ENCODE results near the gene C1QTNF1.

C1QTNF1 gene

DNA sequence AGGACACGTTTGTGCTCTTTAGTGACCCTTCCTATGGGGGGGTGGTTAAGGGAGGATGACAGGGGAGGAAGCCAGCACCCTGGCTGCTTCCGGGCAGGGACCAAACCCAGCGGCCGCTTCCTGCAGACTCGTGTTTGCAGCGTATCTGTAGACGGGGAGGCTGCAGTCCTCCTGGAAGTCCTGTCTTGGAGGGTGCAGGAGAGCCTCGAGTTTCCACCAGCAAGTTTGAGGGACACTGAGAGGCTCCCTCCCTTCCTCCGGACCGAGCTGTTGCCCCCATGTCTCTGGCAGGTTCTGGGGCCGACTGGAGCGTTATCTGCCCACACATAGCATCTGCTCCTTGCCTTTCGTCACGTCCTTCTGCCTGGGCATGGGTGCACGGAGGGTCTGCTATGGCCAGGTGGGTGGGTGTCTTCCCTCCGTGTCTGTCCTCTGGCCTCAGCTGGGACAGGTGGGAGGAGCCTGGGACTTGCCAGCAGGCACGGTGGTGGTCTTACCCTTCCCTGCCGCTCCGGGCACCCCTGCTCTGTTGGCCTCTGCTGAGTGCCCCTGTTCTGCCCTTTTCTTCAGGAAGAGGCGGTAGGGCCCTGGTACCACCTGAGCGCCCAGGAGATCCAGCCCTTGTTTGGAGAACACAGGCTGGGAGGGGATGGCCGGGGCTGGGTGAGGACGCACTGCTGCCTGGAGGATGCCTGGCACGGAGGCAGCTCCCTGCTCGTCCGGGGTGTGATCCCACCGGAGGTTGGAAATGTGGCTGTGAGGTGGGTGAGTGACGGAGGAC, 59.4 kb downstream of the C1QTNF1 start:
- ChIA-PET CTCF (interaction anchor here (1.0 to 10.9 kb wide), 20 partner anchors 10 to 318 kb away, joined by 3 to 473 read pairs (median 8); partner anchors contain the start of gene ENGASE), POLR2A (no interaction called here)
- DNase-seq (ENCODE audit: low read depth, low spot score), result no peak
- TF ChIP-seq, protein P1, sequence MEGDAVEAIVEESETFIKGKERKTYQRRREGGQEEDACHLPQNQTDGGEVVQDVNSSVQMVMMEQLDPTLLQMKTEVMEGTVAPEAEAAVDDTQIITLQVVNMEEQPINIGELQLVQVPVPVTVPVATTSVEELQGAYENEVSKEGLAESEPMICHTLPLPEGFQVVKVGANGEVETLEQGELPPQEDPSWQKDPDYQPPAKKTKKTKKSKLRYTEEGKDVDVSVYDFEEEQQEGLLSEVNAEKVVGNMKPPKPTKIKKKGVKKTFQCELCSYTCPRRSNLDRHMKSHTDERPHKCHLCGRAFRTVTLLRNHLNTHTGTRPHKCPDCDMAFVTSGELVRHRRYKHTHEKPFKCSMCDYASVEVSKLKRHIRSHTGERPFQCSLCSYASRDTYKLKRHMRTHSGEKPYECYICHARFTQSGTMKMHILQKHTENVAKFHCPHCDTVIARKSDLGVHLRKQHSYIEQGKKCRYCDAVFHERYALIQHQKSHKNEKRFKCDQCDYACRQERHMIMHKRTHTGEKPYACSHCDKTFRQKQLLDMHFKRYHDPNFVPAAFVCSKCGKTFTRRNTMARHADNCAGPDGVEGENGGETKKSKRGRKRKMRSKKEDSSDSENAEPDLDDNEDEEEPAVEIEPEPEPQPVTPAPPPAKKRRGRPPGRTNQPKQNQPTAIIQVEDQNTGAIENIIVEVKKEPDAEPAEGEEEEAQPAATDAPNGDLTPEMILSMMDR (IDR thresholded peaks at IDR 0.05; ENCODE audit: insufficient read depth, low read length, missing control alignments), result no peak
- no peak overlapping the region for H3K4me3 ChIP-seq (ENCODE audit: low read depth, low read length)

DNA sequence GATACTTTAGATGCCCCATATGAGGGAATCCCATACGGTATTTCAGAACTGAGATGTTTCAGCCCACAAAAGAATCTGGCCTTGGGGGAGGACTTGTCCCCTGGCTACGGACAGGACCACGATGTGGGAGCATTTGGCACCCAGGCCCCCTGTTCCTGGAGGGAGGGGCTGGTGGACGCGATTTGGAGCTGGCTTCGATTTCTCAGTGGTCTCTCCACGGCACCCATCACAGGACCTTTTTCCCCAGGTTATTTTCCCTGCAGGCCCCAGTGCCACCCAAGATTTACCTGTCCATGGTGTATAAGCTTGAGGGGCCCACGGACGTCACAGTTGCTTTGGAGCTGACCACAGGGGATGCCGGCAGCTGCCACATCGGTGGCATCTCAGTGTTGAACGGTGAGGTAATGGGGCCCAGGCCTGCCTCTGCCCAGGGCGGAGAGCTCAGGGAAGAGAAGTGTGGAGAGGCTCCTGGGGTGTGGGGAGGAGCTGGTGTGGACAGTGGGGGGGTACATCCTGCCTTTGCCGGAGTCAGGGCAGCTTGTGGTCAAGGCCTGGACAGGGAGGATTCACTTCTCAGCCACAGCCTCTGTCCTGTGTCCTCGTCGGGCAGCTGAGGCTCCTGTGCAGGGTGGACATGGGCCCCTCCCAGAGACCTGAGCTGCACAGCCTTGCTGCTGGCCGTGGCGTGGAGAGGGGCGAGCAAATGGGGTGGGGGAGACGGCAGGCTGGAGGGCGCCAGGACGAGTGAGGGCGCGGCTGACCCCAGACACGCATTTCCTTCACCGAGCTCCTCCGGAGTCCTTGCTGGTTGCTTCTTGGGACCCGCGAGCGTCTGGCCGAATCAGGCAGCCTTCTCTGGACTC, 60.6 kb downstream of the C1QTNF1 start:
- H3K4me3 ChIP-seq (ENCODE audit: low read depth, low read length), result no peak overlapping the region
- CTCF ChIA-PET, result interaction anchor here (1.1 to 10.9 kb wide), 15 partner anchors 10 to 316 kb away, joined by 3 to 473 read pairs (median 5); partner anchors contain the start of gene ENGASE
- TF ChIP-seq, protein P1 (IDR thresholded peaks at IDR 0.05; ENCODE audit: insufficient read depth, low read length, missing control alignments), result no peak
- POLR2A ChIA-PET, result no interaction called here
- DNase-seq (ENCODE audit: low read depth, low spot score), result no peak

DNA sequence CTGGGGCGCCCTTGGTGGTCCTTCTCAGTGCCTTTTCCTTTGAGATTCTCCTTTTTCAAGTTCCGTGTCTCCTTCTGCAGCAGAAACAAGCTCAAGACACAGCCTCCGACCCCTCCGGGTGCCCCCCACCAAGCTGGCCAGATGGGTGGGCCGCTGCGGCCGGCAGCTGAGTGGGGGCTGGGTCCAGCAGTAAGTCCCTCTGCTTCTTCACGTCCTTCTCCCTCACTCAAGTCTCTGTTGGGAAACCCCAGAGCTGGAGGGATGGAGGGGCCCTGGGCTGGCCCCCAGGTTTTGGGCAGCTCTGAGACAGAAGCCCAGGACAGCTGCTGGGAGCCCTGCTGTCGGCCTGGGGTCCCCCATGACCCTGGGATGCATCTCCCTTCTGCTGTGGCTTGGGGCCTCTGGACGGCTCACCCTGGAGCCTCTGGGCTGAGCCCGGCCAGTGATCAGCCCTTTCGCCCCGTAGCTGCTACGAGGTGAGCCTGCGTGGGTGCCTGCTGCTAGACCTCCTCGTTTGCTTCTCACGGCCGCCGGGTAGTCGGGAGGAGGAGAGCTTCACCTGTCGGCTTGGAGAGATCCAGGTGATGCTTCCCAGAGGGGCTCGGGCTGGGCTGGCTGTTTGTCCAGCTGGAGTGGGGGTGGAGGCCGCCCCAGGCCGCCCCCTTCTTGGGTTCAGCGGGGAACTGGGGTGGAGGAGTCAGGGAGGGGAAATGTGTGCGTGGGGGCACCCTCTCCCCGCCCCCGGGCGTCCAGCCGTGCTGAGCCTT, 61.4 kb downstream of the C1QTNF1 start:
- TF ChIP-seq, protein P1 (IDR thresholded peaks at IDR 0.05; ENCODE audit: insufficient read depth, low read length, missing control alignments), result no peak
- no peak overlapping the region for H3K4me3 ChIP-seq (ENCODE audit: low read depth, low read length)
- POLR2A ChIA-PET, result no interaction called here
- DNase-seq (ENCODE audit: low read depth, low spot score), result no peak
- CTCF ChIA-PET, result interaction anchor here (1.1 to 10.9 kb wide), 13 partner anchors 9 to 315 kb away, joined by 3 to 473 read pairs (median 5); partner anchors contain the start of gene ENGASE

DNA sequence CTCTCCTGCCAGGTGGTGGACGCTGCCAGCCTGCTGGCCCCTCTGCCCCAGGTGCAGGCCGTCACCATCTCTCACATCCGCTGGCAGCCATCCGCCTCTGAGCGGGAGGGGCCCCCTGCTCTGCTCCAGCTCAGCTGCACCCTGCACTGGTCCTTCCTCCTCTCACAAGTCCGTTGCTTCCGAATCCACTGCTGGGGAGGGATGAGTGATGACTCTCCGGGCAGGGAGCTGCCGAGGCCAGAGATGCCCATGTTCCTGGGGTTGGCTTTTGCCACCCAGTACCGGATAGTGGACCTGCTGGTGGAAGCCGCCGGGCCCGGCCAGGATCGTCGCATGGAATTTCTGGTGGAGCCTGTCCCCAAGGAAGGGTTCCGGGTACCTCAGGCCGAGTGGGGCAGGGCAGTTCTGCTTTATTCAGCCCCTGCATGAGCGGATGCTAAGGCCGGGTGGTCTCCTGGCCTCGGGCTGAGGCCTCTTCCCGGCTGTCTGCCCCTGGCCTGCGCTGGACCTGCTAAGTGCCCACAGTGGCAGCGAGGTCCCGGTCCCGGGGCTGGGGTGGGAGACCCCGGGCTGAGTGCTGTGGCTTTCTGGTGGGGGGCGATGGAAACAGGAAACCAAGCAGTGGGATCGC, 62.1 kb downstream of the C1QTNF1 start:
- no peak for DNase-seq (ENCODE audit: low read depth, low spot score)
- TF ChIP-seq, protein P1 (IDR thresholded peaks at IDR 0.05; ENCODE audit: insufficient read depth, low read length, missing control alignments), result no peak
- no peak overlapping the region for H3K4me3 ChIP-seq (ENCODE audit: low read depth, low read length)
- POLR2A ChIA-PET, result no interaction called here
- CTCF ChIA-PET, result interaction anchor here (1.9 to 10.9 kb wide), 14 partner anchors 7 to 314 kb away, joined by 8 to 473 read pairs (median 30); partner anchors contain the start of gene ENGASE

DNA sequence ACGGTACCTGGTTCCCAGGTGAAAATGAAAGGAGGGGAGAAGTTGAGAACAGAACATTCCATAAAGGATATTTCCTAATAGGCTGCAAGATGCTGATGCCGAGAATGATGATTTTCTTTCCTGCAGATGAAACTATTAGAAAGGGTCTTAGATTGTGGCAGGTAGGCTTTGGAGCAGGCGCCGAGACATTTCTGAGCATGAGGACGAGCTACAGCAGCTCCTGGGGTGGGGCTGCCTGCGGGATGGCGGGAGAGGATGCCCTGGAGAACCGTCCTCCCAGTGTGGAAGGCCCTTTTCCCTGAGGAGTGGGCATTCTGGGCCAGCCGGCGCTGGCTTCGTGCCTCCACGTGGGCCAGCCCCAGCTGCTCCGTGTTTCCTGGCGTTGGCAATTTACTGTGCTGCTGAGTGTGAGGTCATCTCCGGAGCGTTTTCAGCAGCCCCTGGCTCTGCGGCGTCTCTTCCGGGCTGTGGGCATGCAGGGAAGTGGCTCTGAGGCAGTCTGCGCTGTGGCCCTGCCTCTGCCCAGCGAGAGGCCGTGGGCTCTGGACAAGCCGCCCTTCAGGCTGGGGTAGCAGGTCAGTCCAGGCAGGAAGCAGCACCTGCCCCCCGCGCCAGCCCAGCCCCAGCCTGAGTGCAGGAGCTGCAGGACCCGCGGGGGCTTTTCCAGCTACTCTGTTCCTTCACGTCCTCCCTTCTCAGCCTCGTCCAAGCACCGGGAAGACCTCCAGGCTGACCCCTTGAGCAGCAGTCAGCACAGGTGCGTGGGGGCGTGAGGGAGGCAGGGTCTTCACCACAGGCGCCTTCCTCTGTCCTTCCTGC, 62.8 kb downstream of the C1QTNF1 start:
- DNase-seq (ENCODE audit: low read depth, low spot score), result no peak
- ChIA-PET CTCF (interaction anchor here (0.7 to 10.9 kb wide), 30 partner anchors 8 to 621 kb away, joined by 3 to 473 read pairs (median 6); partner anchors contain the start of gene ENGASE), POLR2A (no interaction called here)
- TF ChIP-seq, protein P1 (IDR thresholded peaks at IDR 0.05; ENCODE audit: insufficient read depth, low read length, missing control alignments), result no peak
- no peak overlapping the region for H3K4me3 ChIP-seq (ENCODE audit: low read depth, low read length)
